Kidney (tissue), 14 donors: ENCODE measurements around the gene GULP1. TPM values are rescaled to one million over a fixed set of nuclear protein-coding genes. Genes with fewer than 3 reads are reported as not detected.
A peak's percentile ranks its signal among the peaks of the same experiment; 100 is the strongest.

Experiments used
- DNase-seq, 5 donors: peaks; one replicate each; pipeline ENCODE4 v3.0.0-alpha.2; 2013 to 2020
- FAIRE-seq: peaks from 2 replicates; lab custom pipeline; 2012; peaks lifted over from hg19 to GRCh38; lab: Jason Lieb, UNC
- H3K27ac ChIP-seq, 2 donors: one replicate each; pipeline ENCODE4 v1.7.0; 2013; ENCODE audit warnings: low read depth in 2 of 2, low read length in 2 of 2, inconsistent platforms in 1 of 2
- H3K27me3 ChIP-seq: one replicate; pipeline ENCODE4 v1.7.1; 2013; ENCODE audit warnings: low read length, inconsistent platforms; ENCODE audit not compliant: control insufficient read depth, insufficient read depth
- H3K36me3 ChIP-seq, 3 donors: one replicate each; pipeline versions ENCODE4 v1.7.0 to v1.7.1; 2013; ENCODE audit warnings: low read length in 3 of 3, control low read depth in 1 of 3, inconsistent platforms in 1 of 3; ENCODE audit not compliant: insufficient read depth in 3 of 3, control insufficient read depth in 2 of 3
- H3K4me1 ChIP-seq, 3 donors: one replicate each; pipeline versions ENCODE4 v1.7.0 to v1.7.1; 2013; ENCODE audit warnings: low read length in 3 of 3, inconsistent platforms in 1 of 3, low read depth in 1 of 3; ENCODE audit not compliant: control insufficient read depth in 2 of 3, insufficient read depth in 2 of 3
- H3K4me3 ChIP-seq, 3 donors: one replicate each; pipeline versions ENCODE4 v1.7.0 to v1.8.1; 2013; ENCODE audit warnings: low read length in 3 of 3, control low read depth in 1 of 3, inconsistent platforms in 1 of 3
- H3K9ac ChIP-seq, 3 donors: one replicate each; pipeline versions ENCODE4 v1.7.0 to v1.7.1; 2013; ENCODE audit warnings: low read length in 3 of 3, control low read depth in 1 of 3, inconsistent platforms in 1 of 3
- H3K9me3 ChIP-seq, 3 donors: one replicate each; pipeline versions ENCODE4 v1.7.0 to v1.7.1; 2013; ENCODE audit warnings: low read length in 3 of 3, control low read depth in 1 of 3, inconsistent platforms in 1 of 3; ENCODE audit not compliant: control insufficient read depth in 2 of 3, insufficient read depth in 1 of 3
- intact Hi-C: fragments of 100-400 bp; cut with DNase I; formaldehyde crosslinking; loops from one replicate; pipeline ENCODE4 v1.11.1; 2022
- polyA plus RNA-seq: library from polyadenylated mRNA; stranded (reverse); fragments of 350-450 nt; fragmentation: Illumina TruSeq; extraction: RNeasy Lipid Tissue Mini Kit (QIAGEN cat#74804); gene quantifications from one replicate; pipeline ENCODE4 v1.2.3, GENCODE V29; 2014; ENCODE audit warnings: low read depth, low replicate concordance; ENCODE audit not compliant: insufficient read depth
- total RNA-seq: library from RNA; stranded (reverse); fragmentation: NEBNext Ultra II Directional; extraction: Animal tissue kit (Norgen Biotek cat#: 25700); gene quantifications from one replicate; pipeline ENCODE4 v1.2.1, GENCODE V29; 2021
- TF ChIP-seq, protein P1 (sequence below): IDR thresholded peaks from 3 replicates; pipeline ENCODE4 v1.5.1; 2012; ENCODE audit warnings: mild to moderate bottlenecking, moderate library complexity, borderline replicate concordance; ENCODE audit not compliant: insufficient read depth; ENCODE audit errors: extremely low read depth
- donor health status: control.
- donor health status: control.
- donor health status: control.
- donor health status: control.
- donor health status: control.
- donor health status: DM: yes; HTN: yes; CAD: no.
- donor health status: Normal renal cell carcinoma (clear cell type).

GULP1 gene
- total and polyA plus RNA-seq, 2 donors from 2014 or later: 12.2 to 34.4 TPM

DNA sequence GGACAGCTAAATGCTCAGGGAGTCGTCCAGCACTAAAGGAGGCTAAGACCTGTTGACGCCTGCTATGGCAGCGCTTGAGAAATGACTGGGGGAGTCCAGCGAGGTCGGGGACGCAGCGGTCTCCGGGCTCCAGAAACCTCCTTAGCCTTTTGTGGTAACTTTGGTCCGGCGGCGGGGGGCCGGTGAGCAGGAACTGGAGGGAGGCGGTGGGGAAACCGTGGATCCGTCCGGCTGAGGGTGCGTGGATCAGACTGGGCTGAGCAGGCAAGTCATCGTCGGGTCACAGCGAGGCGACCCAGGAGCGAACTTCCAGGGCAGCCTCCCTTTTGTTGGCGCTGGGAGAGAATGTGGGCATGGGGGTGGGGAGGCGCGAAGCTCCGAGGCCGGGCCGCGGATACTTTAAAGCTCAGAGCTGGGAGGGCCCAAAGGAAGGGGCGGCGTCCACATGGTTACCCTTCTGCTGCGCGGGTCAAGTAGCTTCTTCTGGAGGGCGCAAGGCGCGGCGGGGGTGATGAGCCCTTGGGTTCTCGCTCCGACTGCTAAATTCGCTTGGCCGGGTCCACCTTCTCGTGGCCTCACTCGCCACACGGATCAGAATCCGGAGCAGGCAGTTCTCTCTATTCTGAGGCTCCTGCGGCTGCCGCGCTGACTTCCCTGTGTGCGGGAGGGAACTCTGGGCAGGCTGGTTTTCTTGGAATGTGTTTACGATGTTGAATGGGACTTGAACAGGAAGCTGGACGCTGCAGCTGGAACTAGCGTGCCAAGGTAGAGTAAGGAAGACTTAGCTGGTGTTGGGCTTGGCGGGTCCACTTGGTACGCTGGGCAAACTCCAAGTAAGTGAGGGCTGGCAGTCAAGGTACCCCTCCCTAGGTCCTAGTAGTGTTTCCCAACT, 920 bp downstream of the GULP1 start:
- FAIRE-seq: no peak
- intact Hi-C loops: no loop called here
- peak; percentile 78 to 94 (median 86) for DNase-seq
- H3K9ac ChIP-seq: peak overlapping the region; percentile 83 to 91 (median 90)
- no peaks in the 10 kb centered on the region for H3K36me3 ChIP-seq
- TF ChIP-seq, protein P1, sequence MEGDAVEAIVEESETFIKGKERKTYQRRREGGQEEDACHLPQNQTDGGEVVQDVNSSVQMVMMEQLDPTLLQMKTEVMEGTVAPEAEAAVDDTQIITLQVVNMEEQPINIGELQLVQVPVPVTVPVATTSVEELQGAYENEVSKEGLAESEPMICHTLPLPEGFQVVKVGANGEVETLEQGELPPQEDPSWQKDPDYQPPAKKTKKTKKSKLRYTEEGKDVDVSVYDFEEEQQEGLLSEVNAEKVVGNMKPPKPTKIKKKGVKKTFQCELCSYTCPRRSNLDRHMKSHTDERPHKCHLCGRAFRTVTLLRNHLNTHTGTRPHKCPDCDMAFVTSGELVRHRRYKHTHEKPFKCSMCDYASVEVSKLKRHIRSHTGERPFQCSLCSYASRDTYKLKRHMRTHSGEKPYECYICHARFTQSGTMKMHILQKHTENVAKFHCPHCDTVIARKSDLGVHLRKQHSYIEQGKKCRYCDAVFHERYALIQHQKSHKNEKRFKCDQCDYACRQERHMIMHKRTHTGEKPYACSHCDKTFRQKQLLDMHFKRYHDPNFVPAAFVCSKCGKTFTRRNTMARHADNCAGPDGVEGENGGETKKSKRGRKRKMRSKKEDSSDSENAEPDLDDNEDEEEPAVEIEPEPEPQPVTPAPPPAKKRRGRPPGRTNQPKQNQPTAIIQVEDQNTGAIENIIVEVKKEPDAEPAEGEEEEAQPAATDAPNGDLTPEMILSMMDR: no peak
- no peaks in the 10 kb centered on the region for H3K9me3 ChIP-seq
- H3K27me3 ChIP-seq: no peaks in the 10 kb centered on the region
- H3K4me3 ChIP-seq: peak overlapping the region; percentile 84 to 93 (median 89)
- H3K27ac ChIP-seq: peak overlapping the region; percentile 95
- peaks cover 0 to 7% (median 2%) of the 10 kb centered on the region in 3 donors for H3K4me1 ChIP-seq

DNA sequence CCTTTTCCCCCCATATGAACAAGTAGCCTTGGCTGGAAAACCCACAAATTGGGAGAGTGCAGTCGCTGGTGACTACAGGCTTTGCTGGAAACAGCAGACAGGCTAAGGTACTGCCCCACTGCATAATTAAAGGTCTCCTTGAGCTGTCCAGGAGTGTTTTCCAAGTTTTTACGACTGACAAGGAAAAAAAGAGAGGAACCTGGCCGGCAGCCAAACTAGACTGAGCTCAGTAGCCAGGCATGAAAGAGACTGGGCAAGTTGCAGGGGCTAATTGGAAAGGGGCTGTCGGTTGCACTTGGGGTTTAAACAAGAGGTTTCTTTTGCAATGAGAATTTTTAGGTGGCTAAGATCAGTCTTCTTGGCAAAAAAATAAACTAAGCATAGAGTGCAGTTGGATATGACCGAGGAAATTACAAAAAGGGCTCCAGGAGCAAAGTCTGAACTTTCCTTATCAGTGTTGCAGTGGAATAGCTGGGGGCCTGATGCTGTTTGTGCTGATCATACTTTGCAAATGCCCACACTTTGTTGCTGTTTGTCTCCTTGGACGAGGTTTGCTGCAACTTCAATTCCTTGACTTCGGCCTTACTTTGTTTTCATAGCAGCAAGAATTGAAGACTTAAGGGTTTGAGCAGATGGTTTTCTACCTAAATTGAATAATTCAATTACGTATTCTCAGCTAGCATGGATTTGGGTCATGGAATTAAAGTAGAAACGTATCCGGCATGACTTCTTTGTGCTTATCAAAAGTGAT, 2.1 kb downstream of the GULP1 start:
- Histone ChIP-seq H3K9ac (peak overlapping the region; percentile 83 to 91 (median 90)), H3K9me3 (peaks cover 0 to 3% (median 0%) of the 10 kb centered on the region in 3 donors), H3K27me3 (no peaks in the 10 kb centered on the region), H3K36me3 (no peaks in the 10 kb centered on the region), H3K4me3 (peak overlapping the region; percentile 84 to 93 (median 89)), H3K27ac (peak overlapping the region; percentile 95), H3K4me1 (peaks cover 0 to 7% (median 2%) of the 10 kb centered on the region in 3 donors)
- DNase-seq (peak; percentile 74 to 90 (median 88)), FAIRE-seq (no peak)
- TF ChIP-seq, protein P1: no peak
- intact Hi-C loops: no loop called here

DNA sequence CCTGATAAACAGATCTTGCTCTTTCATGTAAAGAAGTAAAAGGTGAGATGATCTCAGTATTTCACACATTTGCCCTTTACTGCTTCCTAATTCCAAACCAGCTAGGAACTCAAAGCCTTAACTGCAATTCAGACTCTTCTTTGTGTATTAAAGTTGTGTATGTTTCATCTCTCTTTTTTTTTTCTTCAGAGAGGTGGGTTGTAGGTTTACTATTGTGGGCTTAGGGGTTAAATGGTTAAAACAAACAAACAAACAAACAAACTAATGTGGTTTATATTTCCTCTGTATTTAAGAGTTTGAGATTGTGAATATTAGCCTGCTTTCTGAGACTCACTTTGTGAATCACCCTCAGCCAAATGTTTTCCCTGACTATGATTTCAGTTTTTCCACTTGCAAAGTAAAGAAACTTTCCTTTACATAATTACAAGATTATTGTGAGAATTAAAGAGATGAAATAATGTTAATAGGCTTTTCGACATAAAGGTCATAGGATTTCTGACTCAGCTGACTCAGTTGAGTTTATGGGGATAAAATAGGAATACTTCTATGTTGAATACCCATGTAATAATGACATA, 2.8 kb downstream of the GULP1 start:
- Histone ChIP-seq H3K27me3 (no peaks in the 10 kb centered on the region), H3K4me3 (peak overlapping the region; percentile 84 to 93 (median 89)), H3K9me3 (peaks cover 0 to 5% (median 0%) of the 10 kb centered on the region in 3 donors), H3K36me3 (no peaks in the 10 kb centered on the region), H3K27ac (peak overlapping the region; percentile 85 to 95), H3K9ac (peak overlapping the region; percentile 3 to 90 (median 83)), H3K4me1 (peaks cover 0 to 7% (median 2%) of the 10 kb centered on the region in 3 donors)
- DNase-seq: peak in 1 of 5 donors; percentile 4
- intact Hi-C loops: no loop called here
- TF ChIP-seq, protein P1: no peak
- no peak for FAIRE-seq
